ENCODE results near the gene RARG.

GRCh38 chr12:53194973-53195372 lies 37.0 kb downstream of the RARG start:
- TF ChIP-seq CTCF (tag by site-specific recombination; IDR thresholded peaks at IDR 0.05) (no peak), YY1 (tag by site-specific recombination; IDR thresholded peaks at IDR 0.05) (no peak), ATF2 (tag by site-specific recombination; IDR thresholded peaks at IDR 0.05; ENCODE audit: low read depth) (no peak), ZNF521 (tag by site-specific recombination; IDR thresholded peaks at IDR 0.05) (no peak), ZNF292 (tag by site-specific recombination; IDR thresholded peaks at IDR 0.05; ENCODE audit: borderline replicate concordance, low read depth) (no peak), ZNF692 (tag by site-specific recombination; IDR thresholded peaks at IDR 0.05) (no peak), ZNF335 (tag by site-specific recombination; conservative IDR thresholded peaks at IDR 0.05) (no peak), ELK4 (IDR thresholded peaks at IDR 0.05; ENCODE audit: borderline replicate concordance, low read depth, low read length) (no peak), ZNF274 (IDR thresholded peaks at IDR 0.05; ENCODE audit: low read length) (no peak), ZNF274 (tag by site-specific recombination; IDR thresholded peaks at IDR 0.05; ENCODE audit: borderline replicate concordance) (no peak), REST (tag by site-specific recombination; IDR thresholded peaks at IDR 0.05) (no peak), ZNF501 (tag by site-specific recombination; IDR thresholded peaks at IDR 0.05) (no peak), ZBTB26 (tag by site-specific recombination; optimal IDR thresholded peaks at IDR 0.05) (no peak), ZNF266 (tag by site-specific recombination; IDR thresholded peaks at IDR 0.05; ENCODE audit: low read depth) (no peak)

Measured in HEK293 (cell line).